Fibroblast of lung (primary cell): Measurements from ENCODE around the gene DLGAP4.

Source experiments
- EZH2 ChIP-seq: IDR thresholded peaks from 2 replicates; pipeline ENCODE4 v1.5.1; 2012; ENCODE audit warnings: low read length, control low read depth, mild to moderate bottlenecking; ENCODE audit errors: missing control alignments
- TF ChIP-seq, protein P1 (sequence below), 2 donors: IDR thresholded peaks in 1 of 2; conservative IDR thresholded peaks in 1 of 2; 1 replicate in 1 of 2; 2 replicates in 1 of 2; pipeline ENCODE4 v1.5.1; 2011 to 2012; ENCODE audit warnings: low read length in 2 of 2, control low read depth in 1 of 2, inconsistent platforms in 1 of 2, low read depth in 1 of 2, mild to moderate bottlenecking in 1 of 2

DNA sequence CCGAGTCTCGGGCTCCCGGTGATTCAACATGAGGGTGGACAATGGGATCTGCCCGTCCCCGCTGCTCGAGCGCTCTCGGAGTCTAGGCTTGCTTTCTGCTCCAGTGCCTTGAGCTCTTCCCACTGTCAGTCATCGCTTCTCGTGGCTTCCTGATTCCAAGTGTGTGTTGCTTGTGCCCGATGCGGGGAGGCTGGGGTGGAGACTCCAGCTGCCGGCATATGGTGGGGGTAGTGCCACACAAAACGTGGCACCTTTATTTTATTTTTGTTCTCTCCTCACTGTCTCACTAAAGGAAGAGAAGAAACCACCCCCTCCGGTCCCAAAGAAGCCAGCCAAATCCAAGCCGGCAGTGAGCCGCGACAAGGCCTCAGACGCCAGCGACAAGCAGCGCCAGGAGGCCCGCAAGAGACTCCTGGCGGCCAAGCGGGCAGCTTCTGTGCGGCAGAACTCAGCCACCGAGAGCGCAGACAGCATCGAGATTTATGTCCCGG lies 220.4 kb downstream of the DLGAP4 start:
- TF ChIP-seq, protein P1, sequence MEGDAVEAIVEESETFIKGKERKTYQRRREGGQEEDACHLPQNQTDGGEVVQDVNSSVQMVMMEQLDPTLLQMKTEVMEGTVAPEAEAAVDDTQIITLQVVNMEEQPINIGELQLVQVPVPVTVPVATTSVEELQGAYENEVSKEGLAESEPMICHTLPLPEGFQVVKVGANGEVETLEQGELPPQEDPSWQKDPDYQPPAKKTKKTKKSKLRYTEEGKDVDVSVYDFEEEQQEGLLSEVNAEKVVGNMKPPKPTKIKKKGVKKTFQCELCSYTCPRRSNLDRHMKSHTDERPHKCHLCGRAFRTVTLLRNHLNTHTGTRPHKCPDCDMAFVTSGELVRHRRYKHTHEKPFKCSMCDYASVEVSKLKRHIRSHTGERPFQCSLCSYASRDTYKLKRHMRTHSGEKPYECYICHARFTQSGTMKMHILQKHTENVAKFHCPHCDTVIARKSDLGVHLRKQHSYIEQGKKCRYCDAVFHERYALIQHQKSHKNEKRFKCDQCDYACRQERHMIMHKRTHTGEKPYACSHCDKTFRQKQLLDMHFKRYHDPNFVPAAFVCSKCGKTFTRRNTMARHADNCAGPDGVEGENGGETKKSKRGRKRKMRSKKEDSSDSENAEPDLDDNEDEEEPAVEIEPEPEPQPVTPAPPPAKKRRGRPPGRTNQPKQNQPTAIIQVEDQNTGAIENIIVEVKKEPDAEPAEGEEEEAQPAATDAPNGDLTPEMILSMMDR (conservative IDR thresholded peaks at IDR 0.05 in 1 of 2, IDR thresholded peaks at IDR 0.05 in 1 of 2; ENCODE audit: low read depth in 1 of 2, low read length in 2 of 2): no peak
- TF ChIP-seq EZH2: no peak
